Islet precursor cell (in vitro differentiated cells): Measurements from ENCODE around the gene CXorf51B.
"Not testable (repeated sequence)": the region's sequence is repeated elsewhere in the genome, so short reads cannot be mapped to it uniquely, and the experiment has no call there.

ENCODE experiments used
- DNase-seq: peaks from one replicate; pipeline ENCODE4 v3.0.0-alpha.2; 2018

Gene CXorf51B

DNA sequence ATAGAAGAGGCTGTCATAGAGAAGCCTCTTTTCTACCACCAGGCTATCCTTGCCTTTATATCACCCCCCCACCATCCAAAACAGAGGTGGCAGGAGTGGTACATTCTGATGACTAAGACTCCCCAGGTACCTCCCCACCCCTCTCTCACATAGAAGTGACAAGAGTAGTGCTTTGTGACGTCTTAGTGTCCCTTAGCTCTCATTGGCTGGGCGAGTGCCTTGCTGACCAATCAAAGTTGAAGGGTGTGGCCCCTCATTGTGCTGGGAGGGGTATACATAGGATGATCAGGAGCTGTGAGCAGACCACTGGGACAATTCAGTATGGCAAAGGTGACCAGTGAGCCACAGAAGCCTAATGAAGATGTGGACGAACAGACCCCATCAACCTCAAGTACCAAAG is at the start of gene CXorf51B:
Gene CXorf51B (plus strand): TSS at position 301 of the 400 bp plus-strand sequence. CDS start 21 bp downstream, at position 322.
- DNase-seq, result not testable (repeated sequence)

DNA sequence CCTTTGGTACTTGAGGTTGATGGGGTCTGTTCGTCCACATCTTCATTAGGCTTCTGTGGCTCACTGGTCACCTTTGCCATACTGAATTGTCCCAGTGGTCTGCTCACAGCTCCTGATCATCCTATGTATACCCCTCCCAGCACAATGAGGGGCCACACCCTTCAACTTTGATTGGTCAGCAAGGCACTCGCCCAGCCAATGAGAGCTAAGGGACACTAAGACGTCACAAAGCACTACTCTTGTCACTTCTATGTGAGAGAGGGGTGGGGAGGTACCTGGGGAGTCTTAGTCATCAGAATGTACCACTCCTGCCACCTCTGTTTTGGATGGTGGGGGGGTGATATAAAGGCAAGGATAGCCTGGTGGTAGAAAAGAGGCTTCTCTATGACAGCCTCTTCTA is 5.1 kb downstream of the CXorf51B start, which contains the start of gene CXorf51A:
Gene CXorf51A (minus strand): TSS at position 101 of the 400 bp plus-strand sequence. CDS start 21 bp downstream, at position 80.
- not testable (repeated sequence) for DNase-seq

DNA sequence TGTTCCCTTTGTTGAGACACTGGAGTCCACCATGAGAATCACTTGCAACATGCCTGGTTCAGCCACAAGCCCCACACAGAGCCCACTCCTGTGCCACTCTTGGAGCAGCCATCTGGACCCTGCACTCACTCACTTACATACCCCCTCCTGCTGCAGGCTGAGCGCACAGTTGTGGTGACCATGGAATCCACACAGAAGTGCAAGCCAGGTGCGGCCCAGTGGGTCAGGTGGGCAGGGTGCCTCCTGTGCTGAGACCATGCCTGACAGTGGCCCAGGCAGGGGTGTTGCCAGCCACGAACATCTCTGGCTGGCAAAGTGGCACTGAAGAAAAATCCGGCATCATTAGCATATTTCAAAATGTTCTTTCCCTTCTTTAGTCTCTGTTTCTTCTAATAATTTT is 22.4 kb downstream of the CXorf51B start:
- no peak for DNase-seq

DNA sequence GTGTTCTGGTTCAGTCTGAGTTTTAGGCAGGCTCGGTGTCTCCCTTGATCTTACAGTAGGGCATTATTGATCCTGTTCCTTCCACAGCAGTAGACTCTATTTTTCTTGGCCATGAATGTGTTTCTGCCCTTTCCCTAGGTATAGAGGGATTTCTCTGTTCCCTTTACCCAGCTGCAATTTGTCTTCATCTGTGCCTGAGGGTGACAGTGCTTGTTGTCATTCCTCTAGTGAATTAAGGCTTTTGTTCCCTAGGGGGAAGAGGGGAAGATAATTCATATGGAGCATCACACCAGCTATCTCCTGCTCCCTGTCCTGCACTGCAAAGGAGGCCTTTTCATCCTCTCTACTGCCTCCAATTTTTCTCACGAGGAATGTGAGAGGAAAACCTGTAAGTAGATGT is 44.7 kb downstream of the CXorf51B start:
- no peak for DNase-seq
